Liver (tissue), 9 donors: ENCODE measurements around the gene FLAD1. TPM values are rescaled to one million over a fixed set of nuclear protein-coding genes. Genes with fewer than 3 reads are reported as not detected.
A peak's percentile ranks its signal among the peaks of the same experiment; 100 is the strongest.

Experiments used
- DNase-seq: peaks from one replicate; pipeline ENCODE4 v3.0.0-alpha.2; 2017; ENCODE audit warnings: low spot score
- H3K27ac ChIP-seq, 2 donors: one replicate each; pipeline ENCODE4 v1.7.0; 2013; ENCODE audit warnings: inconsistent platforms in 2 of 2, low read length in 2 of 2, control low read depth in 1 of 2, low read depth in 1 of 2, mild to moderate bottlenecking in 1 of 2
- H3K27me3 ChIP-seq, 4 donors: one replicate each; pipeline versions ENCODE4 v1.6.1 to v1.7.0; 2013; ENCODE audit warnings: low read length in 3 of 4, inconsistent platforms in 1 of 4, mild to moderate bottlenecking in 1 of 4, moderate library complexity in 1 of 4; ENCODE audit not compliant: control insufficient read depth in 4 of 4, insufficient read depth in 4 of 4
- H3K36me3 ChIP-seq, 4 donors: one replicate each; pipeline versions ENCODE4 v1.6.1 to v1.7.0; 2013; ENCODE audit warnings: low read length in 3 of 4, mild to moderate bottlenecking in 3 of 4, low read depth in 1 of 4, moderate library complexity in 1 of 4; ENCODE audit not compliant: control insufficient read depth in 4 of 4, insufficient read depth in 3 of 4
- H3K4me1 ChIP-seq, 4 donors: one replicate each; pipeline versions ENCODE4 v1.6.1 to v1.7.0; 2013; ENCODE audit warnings: low read length in 3 of 4, mild to moderate bottlenecking in 3 of 4, moderate library complexity in 1 of 4; ENCODE audit not compliant: control insufficient read depth in 4 of 4, insufficient read depth in 4 of 4
- H3K4me3 ChIP-seq, 3 donors: one replicate each; pipeline versions ENCODE4 v1.6.1 to v1.7.0; 2013; ENCODE audit warnings: low read length in 3 of 3, control low read depth in 1 of 3, low read depth in 1 of 3, mild to moderate bottlenecking in 1 of 3
- H3K9ac ChIP-seq, 2 donors: one replicate each; pipeline ENCODE4 v1.7.0; 2013; ENCODE audit warnings: low read length in 2 of 2, mild to moderate bottlenecking in 2 of 2, moderate library complexity in 2 of 2, control low read depth in 1 of 2, low read depth in 1 of 2
- H3K9me3 ChIP-seq, 4 donors: one replicate each; pipeline versions ENCODE4 v1.6.1 to v1.7.0; 2013; ENCODE audit warnings: low read length in 3 of 4; ENCODE audit not compliant: control insufficient read depth in 4 of 4
- ATF3 ChIP-seq: IDR thresholded peaks from 2 replicates; pipeline ENCODE4 v1.6.1; 2016; ENCODE audit warnings: antibody characterized with exemption
- CTCF ChIP-seq: fragments of 150-350 bp; IDR thresholded peaks from 2 replicates; pipeline ENCODE4 v1.5.1; 2017; ENCODE audit warnings: improper control_type of control experiment, low read depth, low read length; ENCODE audit not compliant: missing input control
- EGR1 ChIP-seq, 2 donors: IDR thresholded peaks; 2 replicates each; pipeline ENCODE4 v1.6.1; 2016 to 2018; ENCODE audit warnings: antibody characterized with exemption in 2 of 2, low read depth in 2 of 2
- FOXA1 ChIP-seq: IDR thresholded peaks from 2 replicates; pipeline ENCODE4 v1.6.1; 2016; ENCODE audit warnings: antibody characterized with exemption
- FOXA2 ChIP-seq: IDR thresholded peaks from 2 replicates; pipeline ENCODE4 v1.6.1; 2016; ENCODE audit warnings: antibody characterized with exemption
- GABPA ChIP-seq, 2 donors: IDR thresholded peaks in 1 of 2; conservative IDR thresholded peaks in 1 of 2; 2 replicates each; pipeline ENCODE4 v1.6.1; 2016; ENCODE audit warnings: antibody characterized with exemption in 2 of 2, mild to moderate bottlenecking in 1 of 2, moderate library complexity in 1 of 2
- HNF4A ChIP-seq, 2 donors: conservative IDR thresholded peaks; 2 replicates each; pipeline ENCODE4 v1.6.1; 2016; ENCODE audit warnings: antibody characterized with exemption in 2 of 2, mild to moderate bottlenecking in 2 of 2
- HNF4G ChIP-seq: IDR thresholded peaks from 2 replicates; pipeline ENCODE4 v1.6.1; 2016; ENCODE audit warnings: antibody characterized with exemption
- JUND ChIP-seq, 2 donors: IDR thresholded peaks; 2 replicates each; pipeline ENCODE4 v1.6.1; 2016; ENCODE audit warnings: antibody characterized with exemption in 2 of 2
- MAX ChIP-seq: IDR thresholded peaks from 2 replicates; pipeline ENCODE4 v1.6.1; 2016; ENCODE audit warnings: antibody characterized with exemption
- NR2F2 ChIP-seq: IDR thresholded peaks from 2 replicates; pipeline ENCODE4 v1.6.1; 2016; ENCODE audit warnings: antibody characterized with exemption
- RAD21 ChIP-seq, 2 donors: IDR thresholded peaks; 2 replicates each; pipeline ENCODE4 v1.6.1; 2016; ENCODE audit warnings: antibody characterized with exemption in 2 of 2, mild to moderate bottlenecking in 2 of 2
- REST ChIP-seq: IDR thresholded peaks from 2 replicates; pipeline ENCODE4 v1.6.1; 2016; ENCODE audit warnings: antibody characterized with exemption, mild to moderate bottlenecking
- RXRA ChIP-seq, 2 donors: IDR thresholded peaks; 2 replicates each; pipeline ENCODE4 v1.6.1; 2017 to 2018; ENCODE audit warnings: antibody characterized with exemption in 2 of 2, mild to moderate bottlenecking in 1 of 2
- SP1 ChIP-seq: IDR thresholded peaks from 2 replicates; pipeline ENCODE4 v1.6.1; 2018; ENCODE audit warnings: antibody characterized with exemption, mild to moderate bottlenecking
- TAF1 ChIP-seq: conservative IDR thresholded peaks from 2 replicates; pipeline ENCODE4 v1.6.1; 2016; ENCODE audit warnings: antibody characterized with exemption, mild to moderate bottlenecking
- YY1 ChIP-seq: IDR thresholded peaks from 2 replicates; pipeline ENCODE4 v1.6.1; 2016; ENCODE audit warnings: antibody characterized with exemption, mild to moderate bottlenecking
- ZBTB33 ChIP-seq: IDR thresholded peaks from 2 replicates; pipeline ENCODE4 v1.6.1; 2016; ENCODE audit warnings: antibody characterized with exemption
- WGBS: extraction: QIAGEN DNeasy Blood & Tissue Kit; methylation state at CpG from one replicate; pipeline ENCODE4 v1.1.7; 2013; 5-methylcytosine and 5-hydroxymethylcytosine counted together
- polyA plus RNA-seq, 2 donors: library from polyadenylated mRNA; stranded (reverse) in 1 of 2; unstranded in 1 of 2; fragments of 200-250 nt in 1 of 2; fragments of >200 nt in 1 of 2; fragmentation: Nextera tagmentation in 1 of 2; extraction: Ambion mirVana in 1 of 2; gene quantifications; one replicate each; pipeline versions ENCODE4 v1.2.1 to v1.2.3, GENCODE V29; 2013 to 2015
- total RNA-seq, 2 donors: library from RNA; depleted of rRNA; stranded (reverse); fragments of >200 nt; gene quantifications; one replicate each; pipeline ENCODE4 v1.2.3, GENCODE V29; 2014
- donor health status: healthy.
- donor health status: healthy.
- donor health status: healthy.
- donor health status: healthy.
- donor health status: healthy.

FLAD1 gene
- total and polyA plus RNA-seq, 4 donors, result 10.4 to 31.6 (median 22.5) TPM

- Histone ChIP-seq H3K9me3 (no peaks in the 10 kb centered on the region), H3K27me3 (no peaks in the 10 kb centered on the region), H3K36me3 (no peaks in the 10 kb centered on the region), H3K27ac (peak overlapping the region; percentile 96 to 97), H3K4me1 (peaks cover 10 to 46% (median 37%) of the 10 kb centered on the region in 4 donors), H3K4me3 (peak overlapping the region; percentile 73 to 74 (median 73)), H3K9ac (peak overlapping the region; percentile 71 to 87)
- peak; percentile 85 for DNase-seq
- under 1% methylated on average over 43 of the region's 43 CpGs for WGBS
- TF ChIP-seq CTCF (no peak), JUND (IDR thresholded peaks at IDR 0.05) (peak; percentile 87 to 88), REST (peak; percentile 61), NR2F2 (peak; percentile 76), ATF3 (peak; percentile 73), FOXA1 (no peak), RAD21 (IDR thresholded peaks at IDR 0.05) (peak in 1 of 2 donors; percentile 13), FOXA2 (no peak), TAF1 (peak; percentile 21), EGR1 (IDR thresholded peaks at IDR 0.05; ENCODE audit: low read depth in 2 of 2) (peak in 1 of 2 donors; percentile 7), YY1 (peak; percentile 71), RXRA (IDR thresholded peaks at IDR 0.05) (peak; percentile 81 to 93), SP1 (peak; percentile 91), ZBTB33 (peak; percentile 35), MAX (peak; percentile 36), GABPA (IDR thresholded peaks at IDR 0.05 in 1 of 2, conservative IDR thresholded peaks at IDR 0.05 in 1 of 2) (peak in 1 of 2 donors; percentile 36), HNF4A (conservative IDR thresholded peaks at IDR 0.05) (peak; percentile 58 to 70), HNF4G (peak; percentile 37)
Measured at GRCh38 chr1:155000726-155001424, 17.7 kb downstream of the FLAD1 start.
